Panc1 (cell line): ENCODE measurements around the gene SETD5. TPM values are rescaled to one million over a fixed set of nuclear protein-coding genes. Genes with fewer than 3 reads are reported as not detected.

Experiments used
- ATAC-seq: fragments of 200-7000 bp; cut with Tn5 transposase; 2 replicates; pipeline ENCODE4 v1.9.1; 2020; ENCODE audit warnings: mild to moderate bottlenecking, moderate library complexity
- BruUV-seq: library from RNA; stranded (reverse); fragments of 400-500 nt; replicated peaks from 2 replicates; lab custom pipeline; 2021; lab: Mats Ljungman, UMichigan
- CTCF ChIA-PET: fragments of 300-600 bp; sonication (Branson Sonifier 250); formaldehyde crosslinking; loops from one replicate; lab custom pipeline; 2022; ENCODE audit warnings: antibody characterized with exemption; lab: Charles Lee
- POLR2A ChIA-PET: fragments of 300-600 bp; sonication (Branson Sonifier 250); formaldehyde crosslinking; loops from one replicate; lab custom pipeline; 2022; ENCODE audit warnings: antibody characterized with exemption; lab: Charles Lee
- DNase-seq: peaks from one replicate; pipeline ENCODE4 v3.0.0-alpha.2; 2010; ENCODE audit warnings: low read depth, low spot score
- H3K27ac ChIP-seq: 2 replicates; pipeline ENCODE4 v1.5.1; 2011; ENCODE audit warnings: mild to moderate bottlenecking, low read length, inconsistent platforms
- H3K27me3 ChIP-seq: fragments of 200-500 bp; sonication (Bioruptor generic); 2 replicates; pipeline ENCODE4 v1.6.0; 2014; ENCODE audit warnings: low read length, inconsistent platforms; ENCODE audit not compliant: control insufficient read depth, insufficient read depth
- H3K36me3 ChIP-seq: fragments of 200-500 bp; sonication (Bioruptor generic); 2 replicates; pipeline ENCODE4 v1.5.1; 2014; ENCODE audit warnings: inconsistent platforms, mild to moderate bottlenecking, low read length, moderate library complexity; ENCODE audit not compliant: control insufficient read depth, insufficient read depth
- H3K4me1 ChIP-seq: 2 replicates; pipeline ENCODE4 v1.5.1; 2011; ENCODE audit warnings: inconsistent platforms, mild to moderate bottlenecking, low read length, moderate library complexity; ENCODE audit not compliant: control insufficient read depth, insufficient read depth
- H3K4me3 ChIP-seq, 2 experiments: 2 replicates each; pipeline ENCODE4 v1.5.1; 2011 to 2012; ENCODE audit warnings: low read depth in 2 of 2, low read length in 2 of 2, mild to moderate bottlenecking in 2 of 2, inconsistent platforms in 1 of 2, moderate library complexity in 1 of 2
- H3K9me3 ChIP-seq: fragments of 200-500 bp; sonication (Bioruptor generic); 2 replicates; pipeline ENCODE4 v1.5.1; 2014; ENCODE audit warnings: low read depth, mild to moderate bottlenecking, inconsistent platforms, low read length, moderate library complexity; ENCODE audit not compliant: control insufficient read depth, insufficient read depth
- POLR2AphosphoS5 ChIP-seq: IDR thresholded peaks from 2 replicates; pipeline ENCODE4 v1.6.1; 2012; ENCODE audit warnings: mild to moderate bottlenecking, low read depth, low read length, moderate library complexity
- SIN3A ChIP-seq: IDR thresholded peaks from 2 replicates; pipeline ENCODE4 v1.6.1; 2012; ENCODE audit warnings: low read depth, mild to moderate bottlenecking, low read length, moderate library complexity, borderline replicate concordance; ENCODE audit not compliant: insufficient read depth
- TCF7L2 ChIP-seq: IDR thresholded peaks from 2 replicates; pipeline ENCODE4 v1.6.1; 2011; ENCODE audit warnings: mild to moderate bottlenecking, low read depth, low read length, inconsistent platforms
- in situ Hi-C: cut with HindIII; loops from 2 replicates; pipeline ENCODE4 v1.10.0; 2016; ENCODE audit warnings: low sequenced_read_pairs, low pct_unique_long_range_greater_than_20kb
- intact Hi-C: fragments of 100-400 bp; cut with micrococcal nuclease; formaldehyde crosslinking; loops from one replicate; pipeline ENCODE4 v1.10.0; 2022; ENCODE audit not compliant: unreplicated experiment
- total RNA-seq: library from RNA; stranded (reverse); gene quantifications from one replicate; pipeline ENCODE4 v1.2.1, GENCODE V29; 2021; ENCODE audit not compliant: unreplicated experiment
- TF ChIP-seq, protein P1 (sequence below), 2 experiments: IDR thresholded peaks; 2 replicates each; pipeline ENCODE4 v1.6.1; 2011 to 2012; ENCODE audit warnings: low read depth in 2 of 2, control low read depth in 1 of 2, low read length in 1 of 2, mild to moderate bottlenecking in 1 of 2, moderate library complexity in 1 of 2; ENCODE audit not compliant: insufficient read depth in 1 of 2
- TF ChIP-seq, protein P2 (sequence below): fragments of 450-650 bp; IDR thresholded peaks from 2 replicates; pipeline ENCODE4 v1.5.1; 2017; ENCODE audit warnings: mild to moderate bottlenecking

Gene SETD5
- total RNA-seq, 1 experiment from 2014 or later: 69.4 TPM

DNA sequence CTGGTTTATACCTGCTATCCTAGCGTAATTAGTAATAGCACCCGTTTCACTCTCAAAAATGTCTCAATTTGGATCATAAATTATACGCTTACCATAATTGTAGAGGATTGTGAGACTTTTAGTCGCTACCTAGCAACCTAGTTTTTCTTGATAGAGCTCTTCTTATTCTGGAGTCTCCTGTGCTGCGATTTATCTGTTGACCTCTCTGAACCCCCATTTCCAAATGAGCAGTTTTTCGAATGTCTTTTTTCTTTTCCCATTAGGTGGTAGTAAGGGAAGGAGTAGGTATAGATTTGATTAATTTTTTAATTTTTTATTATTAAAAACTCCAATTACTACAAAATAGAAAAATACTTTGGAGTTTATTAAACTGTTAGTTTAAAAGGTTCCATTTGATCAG is 10.6 kb downstream of the SETD5 start:
- in situ Hi-C loops: no loop called here
- POLR2A ChIA-PET: interaction anchor here (0.7 kb wide), 1 partner anchor 580 kb away, joined by 3 read pairs; no protein-coding TSS in a partner anchor
- Histone ChIP-seq H3K36me3 (no peaks in the 10 kb centered on the region), H3K4me1 (peaks cover 27% of the 10 kb centered on the region), H3K27ac (no peak overlapping the region), H3K9me3 (no peaks in the 10 kb centered on the region), H3K4me3 (no peak overlapping the region), H3K27me3 (no peaks in the 10 kb centered on the region)
- CTCF ChIA-PET: interaction anchor here (0.6 kb wide), 1 partner anchor 39 kb away, joined by 3 read pairs; no protein-coding TSS in a partner anchor
- no peak for DNase-seq
- BruUV-seq: no TSS peak
- no peak for ATAC-seq
- TF ChIP-seq POLR2AphosphoS5: no peak
- TF ChIP-seq, protein P1, sequence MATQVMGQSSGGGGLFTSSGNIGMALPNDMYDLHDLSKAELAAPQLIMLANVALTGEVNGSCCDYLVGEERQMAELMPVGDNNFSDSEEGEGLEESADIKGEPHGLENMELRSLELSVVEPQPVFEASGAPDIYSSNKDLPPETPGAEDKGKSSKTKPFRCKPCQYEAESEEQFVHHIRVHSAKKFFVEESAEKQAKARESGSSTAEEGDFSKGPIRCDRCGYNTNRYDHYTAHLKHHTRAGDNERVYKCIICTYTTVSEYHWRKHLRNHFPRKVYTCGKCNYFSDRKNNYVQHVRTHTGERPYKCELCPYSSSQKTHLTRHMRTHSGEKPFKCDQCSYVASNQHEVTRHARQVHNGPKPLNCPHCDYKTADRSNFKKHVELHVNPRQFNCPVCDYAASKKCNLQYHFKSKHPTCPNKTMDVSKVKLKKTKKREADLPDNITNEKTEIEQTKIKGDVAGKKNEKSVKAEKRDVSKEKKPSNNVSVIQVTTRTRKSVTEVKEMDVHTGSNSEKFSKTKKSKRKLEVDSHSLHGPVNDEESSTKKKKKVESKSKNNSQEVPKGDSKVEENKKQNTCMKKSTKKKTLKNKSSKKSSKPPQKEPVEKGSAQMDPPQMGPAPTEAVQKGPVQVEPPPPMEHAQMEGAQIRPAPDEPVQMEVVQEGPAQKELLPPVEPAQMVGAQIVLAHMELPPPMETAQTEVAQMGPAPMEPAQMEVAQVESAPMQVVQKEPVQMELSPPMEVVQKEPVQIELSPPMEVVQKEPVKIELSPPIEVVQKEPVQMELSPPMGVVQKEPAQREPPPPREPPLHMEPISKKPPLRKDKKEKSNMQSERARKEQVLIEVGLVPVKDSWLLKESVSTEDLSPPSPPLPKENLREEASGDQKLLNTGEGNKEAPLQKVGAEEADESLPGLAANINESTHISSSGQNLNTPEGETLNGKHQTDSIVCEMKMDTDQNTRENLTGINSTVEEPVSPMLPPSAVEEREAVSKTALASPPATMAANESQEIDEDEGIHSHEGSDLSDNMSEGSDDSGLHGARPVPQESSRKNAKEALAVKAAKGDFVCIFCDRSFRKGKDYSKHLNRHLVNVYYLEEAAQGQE (IDR thresholded peaks at IDR 0.05; ENCODE audit: insufficient read depth in 1 of 2, low read depth in 2 of 2, low read length in 1 of 2): no peak
- TF ChIP-seq, protein P2, sequence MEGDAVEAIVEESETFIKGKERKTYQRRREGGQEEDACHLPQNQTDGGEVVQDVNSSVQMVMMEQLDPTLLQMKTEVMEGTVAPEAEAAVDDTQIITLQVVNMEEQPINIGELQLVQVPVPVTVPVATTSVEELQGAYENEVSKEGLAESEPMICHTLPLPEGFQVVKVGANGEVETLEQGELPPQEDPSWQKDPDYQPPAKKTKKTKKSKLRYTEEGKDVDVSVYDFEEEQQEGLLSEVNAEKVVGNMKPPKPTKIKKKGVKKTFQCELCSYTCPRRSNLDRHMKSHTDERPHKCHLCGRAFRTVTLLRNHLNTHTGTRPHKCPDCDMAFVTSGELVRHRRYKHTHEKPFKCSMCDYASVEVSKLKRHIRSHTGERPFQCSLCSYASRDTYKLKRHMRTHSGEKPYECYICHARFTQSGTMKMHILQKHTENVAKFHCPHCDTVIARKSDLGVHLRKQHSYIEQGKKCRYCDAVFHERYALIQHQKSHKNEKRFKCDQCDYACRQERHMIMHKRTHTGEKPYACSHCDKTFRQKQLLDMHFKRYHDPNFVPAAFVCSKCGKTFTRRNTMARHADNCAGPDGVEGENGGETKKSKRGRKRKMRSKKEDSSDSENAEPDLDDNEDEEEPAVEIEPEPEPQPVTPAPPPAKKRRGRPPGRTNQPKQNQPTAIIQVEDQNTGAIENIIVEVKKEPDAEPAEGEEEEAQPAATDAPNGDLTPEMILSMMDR: no peak
- no peak for TF ChIP-seq TCF7L2
- TF ChIP-seq SIN3A: no peak
- intact Hi-C loops: no loop called here

DNA sequence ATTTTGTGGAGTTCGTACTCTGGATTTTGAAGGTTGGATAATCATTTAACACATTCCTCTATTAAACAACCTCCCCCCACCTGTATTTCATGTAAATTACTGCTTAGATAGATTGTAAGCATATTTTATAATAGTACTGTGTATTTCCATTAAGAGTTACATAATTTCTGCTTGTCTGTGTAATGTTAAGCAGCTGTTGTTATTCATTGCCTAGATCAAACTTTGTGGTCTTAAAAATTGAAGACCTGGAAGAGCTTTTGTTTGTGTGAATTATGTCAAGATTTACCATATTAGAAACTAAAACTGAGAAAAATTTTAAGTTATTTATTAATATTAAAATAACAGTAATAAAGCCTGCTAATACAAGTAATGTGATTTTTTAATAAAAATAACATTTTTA is 11.1 kb downstream of the SETD5 start:
- ATAC-seq: no peak
- in situ Hi-C loops: no loop called here
- intact Hi-C loops: no loop called here
- no peak overlapping the region for H3K4me3 ChIP-seq
- H3K27ac ChIP-seq: no peak overlapping the region
- CTCF ChIA-PET: interaction anchor here (0.6 kb wide), 1 partner anchor 39 kb away, joined by 3 read pairs; no protein-coding TSS in a partner anchor
- peaks cover 22% of the 10 kb centered on the region for H3K4me1 ChIP-seq
- DNase-seq: no peak
- BruUV-seq: no TSS peak
- TF ChIP-seq, protein P2: no peak
- no peak for TF ChIP-seq TCF7L2
- TF ChIP-seq SIN3A: no peak
- TF ChIP-seq, protein P1 (IDR thresholded peaks at IDR 0.05; ENCODE audit: insufficient read depth in 1 of 2, low read depth in 2 of 2, low read length in 1 of 2): no peak
- TF ChIP-seq POLR2AphosphoS5: no peak
- H3K9me3 ChIP-seq: no peaks in the 10 kb centered on the region
- H3K36me3 ChIP-seq: no peaks in the 10 kb centered on the region
- POLR2A ChIA-PET: interaction anchor here (0.7 kb wide), 1 partner anchor 579 kb away, joined by 3 read pairs; no protein-coding TSS in a partner anchor
- no peaks in the 10 kb centered on the region for H3K27me3 ChIP-seq
